Mucosa of stomach (tissue), 1 donor: Measurements from ENCODE around the gene TMEFF1.

Experiments used
- H3K27me3 ChIP-seq: one replicate; pipeline ENCODE4 v1.7.0; 2013; ENCODE audit warnings: mild to moderate bottlenecking, low read length; ENCODE audit not compliant: control insufficient read depth, insufficient read depth
- H3K36me3 ChIP-seq: one replicate; pipeline ENCODE4 v1.7.0; 2013; ENCODE audit warnings: low read length; ENCODE audit not compliant: control insufficient read depth, insufficient read depth
- H3K4me1 ChIP-seq: one replicate; pipeline ENCODE4 v1.7.0; 2013; ENCODE audit warnings: mild to moderate bottlenecking, low read length; ENCODE audit not compliant: control insufficient read depth, insufficient read depth
- H3K4me3 ChIP-seq: one replicate; pipeline ENCODE4 v1.7.0; 2013; ENCODE audit warnings: low read length
- H3K9ac ChIP-seq: one replicate; pipeline ENCODE4 v1.7.0; 2013; ENCODE audit warnings: mild to moderate bottlenecking, low read length, moderate library complexity
- H3K9me3 ChIP-seq: one replicate; pipeline ENCODE4 v1.7.0; 2013; ENCODE audit warnings: mild to moderate bottlenecking, low read length, moderate library complexity; ENCODE audit not compliant: control insufficient read depth
- donor health status: Pancreatic carcinoma.

TMEFF1 gene

GRCh38 chr9:100605405-100605804 is 132.5 kb downstream of the TMEFF1 start:
- Histone ChIP-seq H3K9ac (no peak overlapping the region), H3K4me3 (no peak overlapping the region), H3K4me1 (no peaks in the 10 kb centered on the region), H3K9me3 (no peaks in the 10 kb centered on the region), H3K27me3 (no peaks in the 10 kb centered on the region), H3K36me3 (no peaks in the 10 kb centered on the region)

- H3K9me3 ChIP-seq, result no peaks in the 10 kb centered on the region
- no peak overlapping the region for H3K9ac ChIP-seq
- no peaks in the 10 kb centered on the region for H3K36me3 ChIP-seq
- H3K4me3 ChIP-seq, result no peak overlapping the region
- no peaks in the 10 kb centered on the region for H3K27me3 ChIP-seq
- H3K4me1 ChIP-seq, result no peaks in the 10 kb centered on the region
Observed at GRCh38 chr9:100619194-100619593, 146.2 kb downstream of the TMEFF1 start.

GRCh38 chr9:100619665-100620064 is 146.7 kb downstream of the TMEFF1 start:
- no peak overlapping the region for H3K9ac ChIP-seq
- no peaks in the 10 kb centered on the region for H3K9me3 ChIP-seq

GRCh38 chr9:100623969-100624368 is 151.0 kb downstream of the TMEFF1 start:
- Histone ChIP-seq H3K4me1 (no peaks in the 10 kb centered on the region), H3K4me3 (no peak overlapping the region), H3K36me3 (no peaks in the 10 kb centered on the region), H3K27me3 (no peaks in the 10 kb centered on the region), H3K9ac (no peak overlapping the region), H3K9me3 (no peaks in the 10 kb centered on the region)

More at GRCh38 chr9:100619665-100620064, 146.7 kb downstream of the TMEFF1 start:
- Histone ChIP-seq H3K36me3 (no peaks in the 10 kb centered on the region), H3K27me3 (no peaks in the 10 kb centered on the region), H3K4me1 (no peaks in the 10 kb centered on the region), H3K4me3 (no peak overlapping the region)

GRCh38 chr9:100626949-100627348 is 154.0 kb downstream of the TMEFF1 start:
- H3K4me3 ChIP-seq, result no peak overlapping the region
- no peaks in the 10 kb centered on the region for H3K27me3 ChIP-seq
- H3K4me1 ChIP-seq, result no peaks in the 10 kb centered on the region
- no peaks in the 10 kb centered on the region for H3K36me3 ChIP-seq
- no peaks in the 10 kb centered on the region for H3K9me3 ChIP-seq
- H3K9ac ChIP-seq, result no peak overlapping the region
